HG02588 (cell line): Measurements from ENCODE around the gene RPL9.
"Not testable (repeated sequence)": the region's sequence is repeated elsewhere in the genome, so short reads cannot be mapped to it uniquely, and the experiment has no call there.

Experiments
- ATAC-seq: cut with Tn5 transposase; IDR thresholded peaks from one replicate; pipeline ENCODE4 v1.9.1; 2021; ENCODE audit warnings: mild to moderate bottlenecking, moderate library complexity; ENCODE audit not compliant: unreplicated experiment

The RPL9 gene

DNA sequence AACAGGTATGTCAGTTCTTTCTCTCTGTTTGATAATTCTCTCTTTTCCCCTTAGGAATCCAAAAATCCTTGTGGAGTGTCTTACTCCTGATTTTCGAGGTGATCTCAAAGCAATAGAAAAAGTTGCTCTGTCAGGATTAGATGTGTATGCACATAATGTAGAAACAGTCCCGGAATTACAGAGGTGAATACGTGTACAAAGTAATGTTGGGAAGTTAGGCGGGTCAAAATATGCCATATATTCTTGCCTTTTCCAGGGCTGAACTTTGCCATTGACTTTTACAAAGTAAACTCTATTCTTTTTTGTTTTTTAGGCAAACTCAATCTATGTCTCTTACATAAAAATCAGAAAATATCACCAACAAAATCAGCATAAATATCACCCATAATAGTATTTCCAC, 8.7 kb upstream of the RPL9 start:
- ATAC-seq: no peak

DNA sequence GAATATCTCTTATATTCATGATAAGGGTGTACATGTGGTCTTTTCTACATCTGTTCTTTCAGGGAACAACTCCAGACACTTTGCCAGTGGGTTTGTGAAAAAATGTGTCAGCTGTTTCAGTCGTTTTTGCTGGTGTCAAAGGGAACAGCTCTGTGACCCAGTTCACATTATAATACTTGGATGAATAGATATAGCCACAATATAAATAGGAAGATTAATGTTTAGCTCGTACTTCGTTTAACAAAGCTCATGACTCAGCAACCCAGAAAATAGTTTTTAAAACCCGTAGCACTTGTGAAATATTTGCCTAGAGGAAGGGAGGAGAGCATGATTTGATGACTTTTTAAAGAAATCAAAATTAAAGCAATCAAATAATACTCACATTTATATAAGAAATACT, 8.0 kb upstream of the RPL9 start:
- no peak for ATAC-seq

DNA sequence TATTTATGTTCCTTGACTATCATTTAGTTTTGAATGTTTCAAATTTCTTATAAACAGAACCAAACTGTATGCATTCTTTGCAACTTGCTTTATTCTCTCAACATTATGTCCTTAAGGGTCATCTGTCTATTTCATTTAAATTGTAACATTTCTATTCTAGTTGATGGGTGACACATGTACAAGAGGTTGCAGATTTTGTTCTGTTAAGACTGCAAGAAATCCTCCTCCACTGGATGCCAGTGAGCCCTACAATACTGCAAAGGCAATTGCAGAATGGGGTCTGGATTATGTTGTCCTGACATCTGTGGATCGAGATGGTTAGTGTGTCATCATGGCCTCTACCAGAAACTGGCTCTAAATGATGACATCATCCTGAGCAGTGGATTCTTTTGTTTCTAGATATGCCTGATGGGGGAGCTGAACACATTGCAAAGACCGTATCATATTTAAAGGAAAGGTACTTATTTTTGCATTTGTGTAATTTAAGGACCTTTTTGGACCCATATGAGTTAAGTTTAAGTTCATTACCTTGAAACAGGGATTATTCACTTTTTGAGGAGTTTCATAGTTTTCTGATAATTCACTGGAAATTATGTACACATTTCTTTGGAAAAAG, 6.3 kb upstream of the RPL9 start:
- no peak for ATAC-seq

DNA sequence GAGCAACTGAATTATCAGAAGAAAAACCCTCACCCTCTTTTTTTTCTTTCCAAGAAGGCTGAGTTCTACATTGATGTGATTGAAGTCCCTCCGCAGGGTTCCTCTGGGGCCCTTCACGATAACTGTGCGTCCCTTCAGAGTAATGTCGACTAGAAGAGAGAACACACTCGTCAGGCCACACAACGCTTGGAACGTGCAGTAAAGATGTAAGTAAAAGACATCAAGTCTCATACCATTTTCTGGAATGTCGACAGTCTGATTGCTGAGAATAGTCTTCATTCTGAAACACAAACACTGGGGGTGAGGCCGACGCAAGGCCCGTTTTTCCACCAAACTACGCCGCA, 589 bp downstream of the RPL9 start:
- ATAC-seq: not testable (repeated sequence)

DNA sequence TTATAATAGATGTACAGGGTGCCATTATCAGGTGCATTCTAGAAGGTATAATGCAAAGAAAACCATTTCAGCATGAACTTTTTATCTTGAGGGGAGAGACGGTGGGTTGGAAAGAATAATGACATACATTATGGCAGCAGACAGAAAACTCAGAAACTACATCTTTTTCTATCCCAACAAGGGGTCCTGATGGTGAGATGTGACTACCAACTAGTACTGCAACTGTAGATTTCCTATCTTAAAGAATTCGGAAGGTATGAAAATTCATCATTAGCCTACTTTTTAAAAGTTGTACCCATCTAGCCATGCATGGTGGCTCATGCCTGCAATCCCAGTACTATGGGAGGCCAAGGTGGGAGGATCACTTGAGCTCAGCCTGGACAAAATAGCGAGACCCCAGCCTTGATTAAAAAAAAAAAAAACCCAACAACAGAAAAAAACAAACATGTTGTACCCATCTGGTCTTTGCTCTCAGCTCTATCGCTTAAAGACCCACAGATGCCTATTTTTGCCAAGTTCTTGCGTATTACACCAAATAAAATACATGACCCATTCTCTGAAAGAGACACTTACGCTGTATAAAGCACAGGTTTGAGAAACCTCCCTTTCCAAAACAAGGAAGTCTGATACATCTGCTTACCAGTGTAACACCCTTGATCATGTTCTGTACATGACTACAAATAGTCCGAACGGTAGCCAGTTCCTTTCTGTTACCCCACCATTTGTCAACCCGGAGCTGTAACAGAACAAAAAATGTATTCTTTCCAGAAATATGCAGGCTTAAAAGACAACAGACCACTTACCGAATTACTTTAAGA, 1.6 kb downstream of the RPL9 start:
- ATAC-seq: no peak

DNA sequence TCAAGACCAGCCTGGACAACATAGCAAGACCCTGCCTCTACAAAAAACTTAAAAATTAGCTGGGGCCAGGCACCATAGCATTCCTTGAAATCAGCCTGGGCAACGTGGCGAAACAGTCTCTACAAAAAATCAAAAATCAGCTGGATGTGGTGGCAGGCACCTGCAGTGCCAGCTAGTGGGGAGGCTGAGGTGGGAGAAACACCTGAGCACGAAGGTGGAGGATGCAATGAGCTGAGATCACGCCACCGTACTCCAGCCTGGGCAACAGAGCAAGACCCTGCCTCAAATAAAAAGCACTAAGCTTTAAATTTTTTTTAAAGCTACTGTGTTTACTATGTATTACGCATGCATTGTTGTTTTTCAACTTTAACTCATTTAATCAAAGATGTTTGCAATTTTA, 3.2 kb downstream of the RPL9 start:
- no peak for ATAC-seq

DNA sequence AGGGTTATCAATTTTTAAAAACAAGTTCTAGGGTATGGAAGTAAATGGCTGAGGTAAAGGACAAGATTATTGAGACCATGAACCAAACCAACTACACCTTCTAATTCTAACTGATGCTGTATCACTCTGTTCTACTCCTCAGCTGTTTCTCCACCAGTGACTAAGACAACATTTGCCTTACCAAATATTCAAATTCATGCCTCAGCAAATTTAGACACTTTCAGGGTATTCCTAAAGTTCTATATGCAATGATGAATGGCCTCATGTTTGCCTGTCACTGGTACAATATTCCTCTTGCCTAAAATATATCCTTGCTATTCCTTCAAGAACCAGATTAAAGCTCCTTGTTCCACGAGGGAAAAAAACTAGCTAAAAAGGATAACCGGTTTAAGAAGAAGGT, 5.0 kb downstream of the RPL9 start:
- no peak for ATAC-seq

DNA sequence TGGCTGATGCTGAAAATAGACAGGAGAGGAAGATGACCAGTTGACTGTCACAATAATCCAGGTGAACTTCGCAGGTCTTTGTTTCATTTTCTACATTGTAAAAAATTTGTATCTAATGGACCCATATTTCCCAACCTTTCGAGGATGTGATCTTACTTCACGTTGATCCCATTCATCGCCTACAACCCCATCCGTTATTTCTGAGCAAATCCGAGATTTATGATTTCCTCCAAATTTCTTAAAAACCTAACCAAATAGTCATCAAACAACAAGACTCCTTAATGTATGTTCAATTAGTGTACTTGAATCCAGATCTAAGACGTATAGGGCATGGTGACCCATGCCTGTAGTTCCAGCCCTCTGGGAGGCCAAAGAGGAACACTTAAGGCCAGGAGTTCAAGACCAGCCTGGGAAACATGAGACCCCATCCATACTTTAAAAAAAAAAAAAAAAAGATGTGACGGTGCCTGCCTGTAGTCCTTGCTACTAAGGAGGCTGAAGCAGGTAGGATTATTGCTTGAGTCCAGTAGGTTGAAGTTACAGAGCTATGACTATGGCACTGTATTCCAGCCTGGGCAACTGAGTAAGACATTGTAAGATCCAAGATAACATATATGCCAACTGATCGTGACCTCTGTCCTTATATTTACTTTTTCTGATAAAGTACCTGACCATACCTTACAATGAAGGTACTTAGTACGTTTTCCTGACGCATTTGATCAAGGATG, 5.7 kb downstream of the RPL9 start:
- no peak for ATAC-seq

DNA sequence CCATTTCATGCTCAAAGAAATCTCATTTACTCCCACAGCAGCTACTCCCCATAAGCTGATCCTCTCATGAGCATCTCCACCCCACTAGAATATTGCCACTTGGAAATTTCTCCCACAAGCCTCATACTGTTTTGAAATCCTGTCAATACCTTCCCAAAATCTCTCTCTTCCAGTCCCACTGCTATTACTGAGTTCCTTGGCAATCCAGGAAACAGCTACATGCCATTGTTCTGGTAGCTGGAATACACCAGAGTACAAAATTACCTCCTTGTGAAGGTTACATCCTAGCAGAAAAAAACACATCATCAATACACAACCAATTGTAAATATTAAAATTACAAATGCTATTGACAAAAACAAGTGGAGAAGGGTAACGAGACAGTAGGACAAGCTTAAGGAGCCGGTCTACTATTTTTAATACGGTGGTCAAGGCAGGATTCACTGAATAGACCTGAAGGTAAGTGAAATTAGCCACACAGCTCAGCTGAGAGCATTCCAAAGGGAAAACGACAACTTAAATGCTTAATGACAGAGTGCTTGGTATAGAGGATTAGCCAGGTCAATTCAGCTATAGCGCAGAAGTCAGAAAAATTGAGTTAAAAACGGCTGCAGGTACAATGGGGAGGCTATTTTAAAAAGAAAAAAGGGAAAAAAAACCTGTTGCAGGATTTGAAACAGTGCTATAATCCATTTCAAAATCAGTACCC, 6.4 kb downstream of the RPL9 start:
- ATAC-seq: no peak

DNA sequence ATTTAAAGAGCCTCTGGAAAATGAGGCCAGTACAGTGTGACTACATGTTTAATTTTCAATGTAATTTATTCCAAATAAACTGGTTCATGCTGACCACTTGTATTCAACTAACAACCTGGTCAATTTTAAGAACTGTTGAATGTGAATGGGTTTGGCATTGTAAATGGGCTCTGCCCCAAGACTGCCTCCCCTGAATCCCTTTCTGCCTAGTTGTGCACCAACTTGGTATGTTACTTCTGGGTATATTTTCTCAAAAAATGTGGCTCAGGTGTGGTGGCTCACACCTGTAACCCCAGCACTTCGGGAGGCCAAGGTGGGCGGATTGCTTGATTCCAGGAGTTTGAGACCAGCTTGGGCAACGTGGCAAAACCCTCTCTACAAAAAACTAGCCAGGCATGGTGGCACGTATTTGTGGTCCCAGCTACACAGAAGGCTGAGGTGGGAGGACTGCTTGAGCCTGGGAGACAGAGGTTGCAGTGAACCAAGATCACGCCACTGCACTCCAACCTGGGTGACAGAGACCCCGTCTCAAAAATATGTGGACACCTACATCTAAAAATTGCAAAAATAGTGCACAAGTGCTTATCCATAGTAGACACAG, 7.2 kb downstream of the RPL9 start:
- no peak for ATAC-seq

DNA sequence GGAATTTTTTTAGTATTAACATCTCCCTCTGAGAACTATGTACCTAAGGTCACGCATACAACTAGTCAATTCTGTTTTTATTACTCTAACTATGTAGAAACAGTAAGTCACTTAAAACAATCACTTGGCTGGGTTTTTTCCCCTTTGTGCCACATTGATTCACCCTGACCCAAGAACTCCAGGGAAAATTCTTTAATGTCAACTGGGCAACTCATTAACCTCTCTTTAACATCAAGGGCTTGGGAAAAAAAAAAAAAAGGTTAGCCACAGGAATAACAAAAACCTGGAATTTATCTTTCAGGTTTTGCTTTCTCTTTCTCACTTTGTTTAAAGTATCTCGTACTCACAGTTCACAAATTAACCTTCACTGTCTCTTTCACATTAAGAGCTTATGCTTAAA, 8.1 kb downstream of the RPL9 start:
- ATAC-seq: no peak

DNA sequence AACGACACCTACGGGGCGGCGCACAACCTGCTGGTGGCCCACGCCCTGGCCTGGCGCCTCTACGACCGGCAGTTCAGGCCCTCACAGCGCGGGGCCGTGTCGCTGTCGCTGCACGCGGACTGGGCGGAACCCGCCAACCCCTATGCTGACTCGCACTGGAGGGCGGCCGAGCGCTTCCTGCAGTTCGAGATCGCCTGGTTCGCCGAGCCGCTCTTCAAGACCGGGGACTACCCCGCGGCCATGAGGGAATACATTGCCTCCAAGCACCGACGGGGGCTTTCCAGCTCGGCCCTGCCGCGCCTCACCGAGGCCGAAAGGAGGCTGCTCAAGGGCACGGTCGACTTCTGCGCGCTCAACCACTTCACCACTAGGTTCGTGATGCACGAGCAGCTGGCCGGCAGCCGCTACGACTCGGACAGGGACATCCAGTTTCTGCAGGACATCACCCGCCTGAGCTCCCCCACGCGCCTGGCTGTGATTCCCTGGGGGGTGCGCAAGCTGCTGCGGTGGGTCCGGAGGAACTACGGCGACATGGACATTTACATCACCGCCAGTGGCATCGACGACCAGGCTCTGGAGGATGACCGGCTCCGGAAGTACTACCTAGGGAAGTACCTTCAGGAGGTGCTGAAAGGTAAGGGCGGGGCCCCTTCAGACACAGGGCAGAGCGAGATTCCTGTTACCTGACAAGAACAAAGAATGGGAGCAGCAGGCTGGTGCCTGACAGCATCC, 11.7 kb downstream of the RPL9 start:
- peak; percentile 83 for ATAC-seq

DNA sequence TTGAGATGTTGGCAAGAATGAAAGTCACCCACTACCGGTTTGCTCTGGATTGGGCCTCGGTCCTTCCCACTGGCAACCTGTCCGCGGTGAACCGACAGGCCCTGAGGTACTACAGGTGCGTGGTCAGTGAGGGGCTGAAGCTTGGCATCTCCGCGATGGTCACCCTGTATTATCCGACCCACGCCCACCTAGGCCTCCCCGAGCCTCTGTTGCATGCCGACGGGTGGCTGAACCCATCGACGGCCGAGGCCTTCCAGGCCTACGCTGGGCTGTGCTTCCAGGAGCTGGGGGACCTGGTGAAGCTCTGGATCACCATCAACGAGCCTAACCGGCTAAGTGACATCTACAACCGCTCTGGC, 12.3 kb downstream of the RPL9 start:
- no peak for ATAC-seq

DNA sequence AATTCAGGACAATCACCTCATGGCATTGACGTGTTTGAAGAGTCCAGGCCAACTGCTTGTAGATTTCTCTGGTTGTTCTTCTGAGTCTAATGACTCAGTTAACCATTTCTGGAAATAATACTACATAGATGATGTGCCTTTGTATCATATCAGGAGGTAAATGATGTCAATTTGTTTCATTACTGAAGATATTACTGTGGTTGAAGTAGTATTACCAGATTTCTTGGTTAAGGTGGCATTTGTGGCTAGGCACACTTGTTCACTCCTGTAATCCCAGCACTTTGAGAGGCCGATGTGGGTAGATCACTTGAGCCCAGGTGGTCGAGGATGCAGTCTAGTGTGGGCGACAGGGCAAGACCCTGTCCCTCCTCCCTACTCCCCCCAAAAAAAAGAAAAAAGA, 15.7 kb downstream of the RPL9 start:
- no peak for ATAC-seq

DNA sequence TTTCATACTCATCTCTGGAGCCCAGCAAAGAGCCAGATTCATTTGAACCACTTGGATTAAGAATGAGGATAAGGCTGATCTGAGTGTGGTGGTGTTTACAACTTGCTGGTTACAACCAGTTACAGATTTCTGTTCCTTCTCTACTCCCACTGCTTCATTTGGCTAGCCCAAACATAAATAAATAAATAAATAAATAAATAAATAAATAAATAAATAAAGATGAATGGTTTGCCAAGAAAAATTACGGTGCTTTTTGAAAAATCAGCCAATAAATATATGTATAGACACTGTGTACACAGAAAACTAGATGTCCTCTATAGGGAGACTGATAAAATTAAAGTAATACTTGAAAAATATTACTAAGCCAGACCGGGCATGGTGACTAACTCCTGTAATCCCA, 17.1 kb downstream of the RPL9 start:
- ATAC-seq: no peak

DNA sequence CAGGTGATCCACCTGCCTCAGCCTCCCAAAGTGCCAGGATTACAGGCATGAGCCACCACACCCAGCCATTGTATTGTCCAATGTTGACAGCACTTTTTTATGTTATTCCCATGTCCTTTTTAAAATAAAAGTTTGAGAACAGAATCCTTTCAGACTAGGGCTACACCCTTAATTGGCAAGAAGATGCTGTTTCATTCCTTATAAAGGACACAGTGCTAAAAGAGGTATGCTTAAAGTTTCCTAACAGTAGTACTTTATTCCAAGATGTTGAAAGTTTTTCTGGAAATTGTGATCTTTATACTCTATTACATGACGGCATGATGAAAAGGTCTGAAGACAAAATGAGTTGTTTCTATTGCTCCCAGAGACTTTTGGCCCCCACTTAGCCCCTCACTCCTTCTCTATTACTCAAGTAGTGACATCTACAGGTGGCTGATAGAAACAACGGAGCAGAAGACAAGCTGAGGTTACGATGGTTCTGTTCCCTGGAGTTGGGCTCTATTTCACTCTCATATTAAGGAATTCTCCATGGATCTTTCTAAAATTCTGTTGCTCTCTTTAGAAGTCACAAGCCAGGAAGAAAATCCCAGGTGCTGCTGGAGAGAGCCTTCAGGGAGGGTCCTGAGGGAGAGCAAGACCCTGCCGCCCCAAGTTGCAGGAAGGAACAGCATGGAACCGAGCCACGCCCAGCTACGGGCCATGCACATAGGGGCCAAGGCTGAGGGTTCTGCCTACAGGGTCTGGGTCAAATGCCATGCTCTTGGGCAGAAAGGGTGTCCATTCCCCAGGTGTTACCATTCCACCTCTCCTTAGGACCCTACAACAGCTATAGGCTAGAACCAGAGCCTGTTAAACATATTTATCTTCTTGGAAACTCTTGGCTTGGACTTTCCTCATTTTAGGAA, 22.8 kb downstream of the RPL9 start:
- no peak for ATAC-seq

DNA sequence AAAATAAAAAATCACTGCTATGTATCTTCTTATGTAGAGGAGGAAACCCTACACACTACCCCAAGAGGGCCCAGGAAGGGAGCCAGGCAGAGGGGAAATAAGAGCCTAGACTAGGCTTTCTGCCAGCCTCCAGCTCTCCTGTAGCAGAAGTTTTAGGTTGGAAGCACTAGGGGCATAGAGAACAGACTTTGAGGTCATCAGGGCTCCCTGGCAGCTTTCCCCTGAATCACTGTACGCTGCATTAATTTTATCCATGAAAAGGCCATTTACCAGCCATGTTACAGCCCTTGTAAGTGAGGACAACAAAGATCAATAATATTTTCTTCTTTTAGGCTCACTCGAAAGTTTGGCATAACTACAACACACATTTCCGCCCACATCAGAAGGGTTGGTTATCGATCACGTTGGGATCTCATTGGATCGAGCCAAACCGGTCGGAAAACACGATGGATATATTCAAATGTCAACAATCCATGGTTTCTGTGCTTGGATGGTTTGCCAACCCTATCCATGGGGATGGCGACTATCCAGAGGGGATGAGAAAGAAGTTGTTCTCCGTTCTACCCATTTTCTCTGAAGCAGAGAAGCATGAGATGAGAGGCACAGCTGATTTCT, 24.7 kb downstream of the RPL9 start:
- ATAC-seq: no peak

DNA sequence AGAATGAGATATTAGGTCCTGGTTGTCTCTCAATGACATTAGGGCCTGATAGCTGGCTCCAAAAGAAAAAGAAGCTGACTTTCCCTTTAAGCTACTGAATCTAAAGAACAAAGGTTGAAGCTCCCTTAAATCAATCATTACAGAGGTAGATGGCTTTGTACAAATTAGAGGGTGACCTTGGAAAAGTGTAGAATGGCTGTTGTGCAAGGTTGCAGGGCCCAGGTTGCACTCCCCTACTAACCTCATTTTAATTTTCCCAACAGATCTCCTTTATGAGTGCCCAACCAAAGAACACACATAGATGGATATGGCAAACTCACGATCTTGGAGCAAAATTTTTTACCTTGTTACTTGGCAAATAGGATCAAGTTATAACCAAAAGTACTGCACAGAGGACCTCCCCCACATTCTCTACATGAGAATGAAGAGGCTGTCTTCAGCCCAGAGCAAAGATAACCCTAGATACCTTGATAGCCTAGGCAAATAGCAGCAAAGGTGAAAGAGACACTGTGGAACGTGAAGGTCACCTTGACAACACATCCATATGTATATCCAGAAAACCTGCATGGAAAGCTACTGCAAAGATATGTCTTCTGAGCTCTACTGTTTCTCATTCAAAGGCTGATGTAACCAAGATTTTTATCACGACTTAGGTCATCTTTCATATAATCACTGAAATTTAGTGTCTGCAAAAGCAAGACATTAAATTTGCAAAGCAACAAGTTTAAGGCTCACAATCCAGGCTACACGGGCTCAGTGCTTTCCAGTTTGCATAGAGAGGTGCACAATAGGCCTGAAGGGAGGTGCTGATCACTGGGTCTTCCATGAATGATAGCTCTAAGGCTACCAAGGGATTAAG, 29.0 kb downstream of the RPL9 start:
- no peak for ATAC-seq
